ENCODE results near the gene DOCK3.

DNA sequence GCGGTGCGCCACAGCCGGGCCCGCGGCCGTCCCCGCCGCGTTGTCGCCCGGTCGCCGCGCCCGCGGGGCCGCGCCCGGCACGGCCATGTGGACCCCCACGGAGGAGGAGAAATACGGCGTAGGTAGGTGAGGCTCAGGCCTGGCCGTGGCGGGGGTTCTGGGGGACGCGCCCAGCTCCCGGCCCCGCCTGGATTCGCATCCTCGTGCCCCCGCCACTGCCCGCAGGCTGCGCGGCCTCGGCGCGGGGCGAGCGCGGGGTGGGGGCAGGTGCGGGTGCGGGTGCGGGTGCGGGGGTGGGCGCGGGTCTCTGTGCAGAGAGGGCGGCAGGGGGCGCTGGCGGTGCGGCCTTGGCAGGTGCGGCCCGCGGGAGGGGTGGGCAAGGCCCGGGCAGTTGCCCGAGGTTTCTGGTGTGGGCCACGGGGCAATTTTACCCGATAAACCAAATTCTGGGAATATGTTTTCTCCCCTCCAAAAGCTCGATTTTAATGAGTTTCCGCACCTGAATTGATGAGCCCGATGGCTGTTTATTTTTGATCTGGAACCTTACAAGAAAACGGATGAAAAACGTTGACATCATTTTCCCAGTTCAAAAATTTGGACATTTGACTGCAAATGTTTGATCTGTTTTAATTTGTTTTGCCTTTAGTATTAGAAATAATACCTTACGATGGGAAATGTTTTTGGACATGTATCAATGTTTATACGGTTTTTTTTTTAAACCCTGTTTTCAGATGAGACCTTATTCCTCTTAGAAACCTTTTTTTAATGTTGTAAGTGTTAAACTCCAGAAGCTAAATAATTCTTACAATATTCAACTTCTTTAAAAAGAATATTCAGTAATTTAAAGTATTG, 678 bp downstream of the DOCK3 start:
- TF ChIP-seq, protein P1, sequence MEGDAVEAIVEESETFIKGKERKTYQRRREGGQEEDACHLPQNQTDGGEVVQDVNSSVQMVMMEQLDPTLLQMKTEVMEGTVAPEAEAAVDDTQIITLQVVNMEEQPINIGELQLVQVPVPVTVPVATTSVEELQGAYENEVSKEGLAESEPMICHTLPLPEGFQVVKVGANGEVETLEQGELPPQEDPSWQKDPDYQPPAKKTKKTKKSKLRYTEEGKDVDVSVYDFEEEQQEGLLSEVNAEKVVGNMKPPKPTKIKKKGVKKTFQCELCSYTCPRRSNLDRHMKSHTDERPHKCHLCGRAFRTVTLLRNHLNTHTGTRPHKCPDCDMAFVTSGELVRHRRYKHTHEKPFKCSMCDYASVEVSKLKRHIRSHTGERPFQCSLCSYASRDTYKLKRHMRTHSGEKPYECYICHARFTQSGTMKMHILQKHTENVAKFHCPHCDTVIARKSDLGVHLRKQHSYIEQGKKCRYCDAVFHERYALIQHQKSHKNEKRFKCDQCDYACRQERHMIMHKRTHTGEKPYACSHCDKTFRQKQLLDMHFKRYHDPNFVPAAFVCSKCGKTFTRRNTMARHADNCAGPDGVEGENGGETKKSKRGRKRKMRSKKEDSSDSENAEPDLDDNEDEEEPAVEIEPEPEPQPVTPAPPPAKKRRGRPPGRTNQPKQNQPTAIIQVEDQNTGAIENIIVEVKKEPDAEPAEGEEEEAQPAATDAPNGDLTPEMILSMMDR (IDR thresholded peaks at IDR 0.05): peak; percentile 62
- TF ChIP-seq RAD21 (conservative IDR thresholded peaks at IDR 0.05 in 1 of 2, IDR thresholded peaks at IDR 0.05 in 1 of 2) (peak; percentile 41 to 75), CEBPB (IDR thresholded peaks at IDR 0.05) (no peak), JUN (IDR thresholded peaks at IDR 0.05) (no peak), POLR2A (IDR thresholded peaks at IDR 0.05; ENCODE audit: low read length) (no peak), KDM5A (IDR thresholded peaks at IDR 0.05) (no peak), SMC3 (IDR thresholded peaks at IDR 0.05) (peak; percentile 56; the same call in 2 of the 3 replicates), CHD2 (IDR thresholded peaks at IDR 0.05; ENCODE audit: low read length, partially characterized antibody) (no peak), MYC (IDR thresholded peaks at IDR 0.05; ENCODE audit: borderline replicate concordance, low read length) (no peak), PHF8 (IDR thresholded peaks at IDR 0.05; ENCODE audit: borderline replicate concordance, low read depth) (no peak)
- TF ChIP-seq, protein P2, sequence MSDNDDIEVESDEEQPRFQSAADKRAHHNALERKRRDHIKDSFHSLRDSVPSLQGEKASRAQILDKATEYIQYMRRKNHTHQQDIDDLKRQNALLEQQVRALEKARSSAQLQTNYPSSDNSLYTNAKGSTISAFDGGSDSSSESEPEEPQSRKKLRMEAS (IDR thresholded peaks at IDR 0.05): no peak

Measured in A549 (cell line).